Lower lobe of right lung (tissue), 2 donors: ENCODE data around the gene LRRTM4. TPM values are rescaled to one million over a fixed set of nuclear protein-coding genes. Genes with fewer than 3 reads are reported as not detected.
"Not testable (repeated sequence)": the region's sequence is repeated elsewhere in the genome, so short reads cannot be mapped to it uniquely, and the experiment has no call there.

Experiments
- ATAC-seq, 2 donors: fragments of 200-7000 bp; cut with Tn5 transposase; one replicate each; pipeline ENCODE4 v1.9.1; 2020 to 2022; ENCODE audit warnings: mild to moderate bottlenecking in 2 of 2, moderate library complexity in 2 of 2
- DNase-seq: peaks from one replicate; pipeline ENCODE4 v3.0.0-alpha.2; 2020
- H3K27ac ChIP-seq: fragments of 200-600 bp; one replicate; pipeline ENCODE4 v1.8.0; 2022
- H3K27me3 ChIP-seq: fragments of 200-600 bp; one replicate; pipeline ENCODE4 v1.8.0; 2022; ENCODE audit warnings: low read depth
- H3K36me3 ChIP-seq: fragments of 200-600 bp; one replicate; pipeline ENCODE4 v1.8.0; 2022; ENCODE audit warnings: mild to moderate bottlenecking
- H3K4me1 ChIP-seq: fragments of 200-600 bp; one replicate; pipeline ENCODE4 v1.8.0; 2022
- H3K4me3 ChIP-seq: fragments of 200-600 bp; one replicate; pipeline ENCODE4 v1.8.0; 2022; ENCODE audit warnings: mild to moderate bottlenecking
- H3K9me3 ChIP-seq: fragments of 200-600 bp; one replicate; pipeline ENCODE4 v1.8.0; 2022
- CTCF ChIP-seq: fragments of 200-600 bp; IDR thresholded peaks from one replicate; pipeline ENCODE4 v1.8.0; 2022; ENCODE audit warnings: antibody characterized with exemption, mild to moderate bottlenecking
- intact Hi-C: fragments of 100-400 bp; cut with DNase I; formaldehyde crosslinking; loops from one replicate; pipeline ENCODE4 v1.11.0; 2022
- total RNA-seq: library from RNA; stranded (reverse); fragmentation: NEBNext Ultra II Directional; extraction: Animal tissue kit (Norgen Biotek cat#: 25700); gene quantifications from one replicate; pipeline ENCODE4 v1.2.1, GENCODE V29; 2021
- donor health status: DM: no; HTN: yes; CAD: no; lungs with severe emphysema.

LRRTM4 gene
- total RNA-seq, 1 donor from 2014 or later = 0.77 TPM

- Histone ChIP-seq H3K36me3 (no peaks in the 10 kb centered on the region), H3K27me3 (no peaks in the 10 kb centered on the region), H3K4me1 (no peaks in the 10 kb centered on the region), H3K4me3 (no peak overlapping the region), H3K9me3 (no peaks in the 10 kb centered on the region), H3K27ac (no peak overlapping the region)
- TF ChIP-seq CTCF = no peak
- intact Hi-C loops = no loop called here
- DNase-seq (no peak), ATAC-seq (no peak)
Observed at GRCh38 chr2:77081597-77081996, 440.6 kb downstream of the LRRTM4 start.

GRCh38 chr2:77064324-77064723 is 457.9 kb downstream of the LRRTM4 start:
- no peaks in the 10 kb centered on the region for H3K4me1 ChIP-seq
- DNase-seq (no peak), ATAC-seq (no peak)
- TF ChIP-seq CTCF = no peak
- H3K27ac ChIP-seq = no peak overlapping the region
- no peaks in the 10 kb centered on the region for H3K36me3 ChIP-seq
- H3K27me3 ChIP-seq = no peaks in the 10 kb centered on the region
- intact Hi-C loops = no loop called here
- no peaks in the 10 kb centered on the region for H3K9me3 ChIP-seq
- H3K4me3 ChIP-seq = no peak overlapping the region

GRCh38 chr2:77054938-77055337 is 467.2 kb downstream of the LRRTM4 start:
- no peaks in the 10 kb centered on the region for H3K4me1 ChIP-seq
- H3K9me3 ChIP-seq = no peaks in the 10 kb centered on the region
- H3K4me3 ChIP-seq = no peak overlapping the region
- no peak overlapping the region for H3K27ac ChIP-seq
- no peak for DNase-seq
- TF ChIP-seq CTCF = no peak
- intact Hi-C loops = no loop called here
- H3K36me3 ChIP-seq = no peaks in the 10 kb centered on the region
- no peaks in the 10 kb centered on the region for H3K27me3 ChIP-seq
- ATAC-seq = no peak

- H3K27ac ChIP-seq = no peak overlapping the region
- TF ChIP-seq CTCF = no peak
- no peak overlapping the region for H3K4me3 ChIP-seq
- ATAC-seq = no peak
- intact Hi-C loops = no loop called here
- H3K27me3 ChIP-seq = no peaks in the 10 kb centered on the region
- DNase-seq = no peak
- no peaks in the 10 kb centered on the region for H3K36me3 ChIP-seq
- no peaks in the 10 kb centered on the region for H3K4me1 ChIP-seq
- H3K9me3 ChIP-seq = no peaks in the 10 kb centered on the region
Observed at GRCh38 chr2:77046339-77046738, 475.8 kb downstream of the LRRTM4 start.

GRCh38 chr2:77045456-77045855 is 476.7 kb downstream of the LRRTM4 start:
- intact Hi-C loops, DNase-seq, ATAC-seq, H3K4me3 ChIP-seq, H3K27me3 ChIP-seq, H3K4me1 ChIP-seq, H3K27ac ChIP-seq, H3K36me3 ChIP-seq, H3K9me3 ChIP-seq: not testable (repeated sequence)

GRCh38 chr2:77034445-77034844 is 487.7 kb downstream of the LRRTM4 start:
- no peak for TF ChIP-seq CTCF

GRCh38 chr2:77029237-77029636 is 492.9 kb downstream of the LRRTM4 start:
- H3K4me3 ChIP-seq, H3K36me3 ChIP-seq, H3K27ac ChIP-seq, DNase-seq, ATAC-seq, H3K27me3 ChIP-seq, H3K9me3 ChIP-seq, H3K4me1 ChIP-seq, intact Hi-C loops: not testable (repeated sequence)

More at GRCh38 chr2:77034445-77034844, 487.7 kb downstream of the LRRTM4 start:
- Histone ChIP-seq H3K4me1 (no peaks in the 10 kb centered on the region), H3K4me3 (no peak overlapping the region), H3K27me3 (no peaks in the 10 kb centered on the region), H3K36me3 (no peaks in the 10 kb centered on the region), H3K27ac (no peak overlapping the region), H3K9me3 (no peaks in the 10 kb centered on the region)
- ATAC-seq (no peak), DNase-seq (no peak)
- intact Hi-C loops = no loop called here
